ENCODE results near the gene P4HA1. TPM values are rescaled to one million over a fixed set of nuclear protein-coding genes. Genes with fewer than 3 reads are reported as not detected.
"Not testable (repeated sequence)": the region's sequence is repeated elsewhere in the genome, so short reads cannot be mapped to it uniquely, and the experiment has no call there.

The P4HA1 gene
- polyA plus RNA-seq, 4 donors: 2.7 to 32.5 (median 6.8) TPM

GRCh38 chr10:73003822-73004221, 92.8 kb downstream of the P4HA1 start:
- no peak for FAIRE-seq
- Histone ChIP-seq H3K4me3 (ENCODE audit: low read depth in 1 of 3, low read length in 3 of 3) (no peak overlapping the region), H3K27ac (ENCODE audit: low read depth in 1 of 3, low read length in 2 of 3) (no peak overlapping the region), H3K27me3 (ENCODE audit: control insufficient read depth in 3 of 3, insufficient read depth in 3 of 3, low read length in 3 of 3) (no peaks in the 10 kb centered on the region), H3K9me3 (ENCODE audit: control insufficient read depth in 2 of 2, insufficient read depth in 1 of 2, low read depth in 1 of 2, low read length in 1 of 2) (no peaks in the 10 kb centered on the region), H3K36me3 (ENCODE audit: control insufficient read depth in 3 of 3, insufficient read depth in 2 of 3, low read depth in 1 of 3, low read length in 3 of 3) (peaks cover 0 to 9% (median 5%) of the 10 kb centered on the region in 3 donors), H3K4me1 (ENCODE audit: control insufficient read depth in 3 of 3, insufficient read depth in 2 of 3, low read depth in 1 of 3, low read length in 2 of 3) (no peaks in the 10 kb centered on the region)
- no peak for DNase-seq

- FAIRE-seq (no peak), DNase-seq (no peak)
- Histone ChIP-seq H3K27ac (ENCODE audit: low read depth in 1 of 3, low read length in 2 of 3) (no peak overlapping the region), H3K4me1 (ENCODE audit: control insufficient read depth in 3 of 3, insufficient read depth in 2 of 3, low read depth in 1 of 3, low read length in 2 of 3) (no peaks in the 10 kb centered on the region), H3K27me3 (ENCODE audit: control insufficient read depth in 3 of 3, insufficient read depth in 3 of 3, low read length in 3 of 3) (no peaks in the 10 kb centered on the region), H3K36me3 (ENCODE audit: control insufficient read depth in 3 of 3, insufficient read depth in 2 of 3, low read depth in 1 of 3, low read length in 3 of 3) (peaks cover 0 to 5% (median 4%) of the 10 kb centered on the region in 3 donors), H3K4me3 (ENCODE audit: low read depth in 1 of 3, low read length in 3 of 3) (no peak overlapping the region), H3K9me3 (ENCODE audit: control insufficient read depth in 2 of 2, insufficient read depth in 1 of 2, low read depth in 1 of 2, low read length in 1 of 2) (peaks cover 0 to 5% of the 10 kb centered on the region in 2 donors)
- WGBS, 3 donors: 96 to 98% (median 97%) methylated on average over 3 of the region's 3 CpGs
These were observed 95.7 kb downstream of the P4HA1 start for GRCh38 chr10:73000973-73001372.

GRCh38 chr10:72997099-72997498, 99.6 kb downstream of the P4HA1 start:
- 93 to 95% (median 94%) methylated on average over 2 of the region's 2 CpGs for WGBS, 3 donors
- no peaks in the 10 kb centered on the region for H3K4me1 ChIP-seq (ENCODE audit: control insufficient read depth in 3 of 3, insufficient read depth in 2 of 3, low read depth in 1 of 3, low read length in 2 of 3)
- FAIRE-seq (no peak), DNase-seq (no peak)
- no peaks in the 10 kb centered on the region for H3K27me3 ChIP-seq (ENCODE audit: control insufficient read depth in 3 of 3, insufficient read depth in 3 of 3, low read length in 3 of 3)
- H3K4me3 ChIP-seq (ENCODE audit: low read depth in 1 of 3, low read length in 3 of 3): no peak overlapping the region
- no peak overlapping the region for H3K27ac ChIP-seq (ENCODE audit: low read depth in 1 of 3, low read length in 2 of 3)
- H3K9me3 ChIP-seq (ENCODE audit: control insufficient read depth in 2 of 2, insufficient read depth in 1 of 2, low read depth in 1 of 2, low read length in 1 of 2): peaks cover 0 to 5% of the 10 kb centered on the region in 2 donors
- H3K36me3 ChIP-seq (ENCODE audit: control insufficient read depth in 3 of 3, insufficient read depth in 2 of 3, low read depth in 1 of 3, low read length in 3 of 3): peaks cover 0 to 2% (median 0%) of the 10 kb centered on the region in 3 donors

GRCh38 chr10:72995459-72995858, 101.2 kb downstream of the P4HA1 start:
- not testable (repeated sequence) for H3K9me3 ChIP-seq (ENCODE audit: control insufficient read depth in 2 of 2, insufficient read depth in 1 of 2, low read depth in 1 of 2, low read length in 1 of 2); H3K27me3 ChIP-seq (ENCODE audit: control insufficient read depth in 3 of 3, insufficient read depth in 3 of 3, low read length in 3 of 3); DNase-seq; FAIRE-seq; H3K27ac ChIP-seq (ENCODE audit: low read depth in 1 of 3, low read length in 2 of 3); H3K36me3 ChIP-seq (ENCODE audit: control insufficient read depth in 3 of 3, insufficient read depth in 2 of 3, low read depth in 1 of 3, low read length in 3 of 3); H3K4me3 ChIP-seq (ENCODE audit: low read depth in 1 of 3, low read length in 3 of 3); H3K4me1 ChIP-seq (ENCODE audit: control insufficient read depth in 3 of 3, insufficient read depth in 2 of 3, low read depth in 1 of 3, low read length in 2 of 3)

- H3K9me3 ChIP-seq (ENCODE audit: control insufficient read depth in 2 of 2, insufficient read depth in 1 of 2, low read depth in 1 of 2, low read length in 1 of 2); H3K4me3 ChIP-seq (ENCODE audit: low read depth in 1 of 3, low read length in 3 of 3); DNase-seq; FAIRE-seq; H3K4me1 ChIP-seq (ENCODE audit: control insufficient read depth in 3 of 3, insufficient read depth in 2 of 3, low read depth in 1 of 3, low read length in 2 of 3); H3K27me3 ChIP-seq (ENCODE audit: control insufficient read depth in 3 of 3, insufficient read depth in 3 of 3, low read length in 3 of 3); H3K27ac ChIP-seq (ENCODE audit: low read depth in 1 of 3, low read length in 2 of 3); H3K36me3 ChIP-seq (ENCODE audit: control insufficient read depth in 3 of 3, insufficient read depth in 2 of 3, low read depth in 1 of 3, low read length in 3 of 3): not testable (repeated sequence)
- WGBS, 3 donors: 85 to 93% (median 87%) methylated on average over 7 of the region's 7 CpGs
These were observed 106.9 kb downstream of the P4HA1 start for GRCh38 chr10:72989771-72990170.

- H3K36me3 ChIP-seq (ENCODE audit: control insufficient read depth in 3 of 3, insufficient read depth in 2 of 3, low read depth in 1 of 3, low read length in 3 of 3); H3K4me1 ChIP-seq (ENCODE audit: control insufficient read depth in 3 of 3, insufficient read depth in 2 of 3, low read depth in 1 of 3, low read length in 2 of 3); FAIRE-seq; H3K27me3 ChIP-seq (ENCODE audit: control insufficient read depth in 3 of 3, insufficient read depth in 3 of 3, low read length in 3 of 3); H3K27ac ChIP-seq (ENCODE audit: low read depth in 1 of 3, low read length in 2 of 3); DNase-seq; H3K4me3 ChIP-seq (ENCODE audit: low read depth in 1 of 3, low read length in 3 of 3): not testable (repeated sequence)
- H3K9me3 ChIP-seq (ENCODE audit: control insufficient read depth in 2 of 2, insufficient read depth in 1 of 2, low read depth in 1 of 2, low read length in 1 of 2): peaks cover 0 to 21% of the 10 kb centered on the region in 2 donors
- WGBS, 3 donors: 92 to 95% (median 92%) methylated on average over 4 of the region's 4 CpGs
These were observed 112.0 kb downstream of the P4HA1 start for GRCh38 chr10:72984618-72985017.

GRCh38 chr10:72981882-72982529, 114.7 kb downstream of the P4HA1 start:
- no peaks in the 10 kb centered on the region for H3K36me3 ChIP-seq (ENCODE audit: control insufficient read depth in 3 of 3, insufficient read depth in 2 of 3, low read depth in 1 of 3, low read length in 3 of 3)
- DNase-seq: no peak
- peaks cover 0 to 25% of the 10 kb centered on the region in 2 donors for H3K9me3 ChIP-seq (ENCODE audit: control insufficient read depth in 2 of 2, insufficient read depth in 1 of 2, low read depth in 1 of 2, low read length in 1 of 2)
- no peaks in the 10 kb centered on the region for H3K4me1 ChIP-seq (ENCODE audit: control insufficient read depth in 3 of 3, insufficient read depth in 2 of 3, low read depth in 1 of 3, low read length in 2 of 3)
- WGBS, 3 donors: 88 to 94% (median 90%) methylated on average over 2 of the region's 2 CpGs
- H3K27ac ChIP-seq (ENCODE audit: low read depth in 1 of 3, low read length in 2 of 3): no peak overlapping the region
- peaks cover 0 to 2% (median 0%) of the 10 kb centered on the region in 3 donors for H3K27me3 ChIP-seq (ENCODE audit: control insufficient read depth in 3 of 3, insufficient read depth in 3 of 3, low read length in 3 of 3)
- FAIRE-seq: no peak
- H3K4me3 ChIP-seq (ENCODE audit: low read depth in 1 of 3, low read length in 3 of 3): no peak overlapping the region

GRCh38 chr10:72981028-72981881, 115.4 kb downstream of the P4HA1 start:
- H3K27me3 ChIP-seq (ENCODE audit: control insufficient read depth in 3 of 3, insufficient read depth in 3 of 3, low read length in 3 of 3): peaks cover 0 to 2% (median 0%) of the 10 kb centered on the region in 3 donors
- no peaks in the 10 kb centered on the region for H3K36me3 ChIP-seq (ENCODE audit: control insufficient read depth in 3 of 3, insufficient read depth in 2 of 3, low read depth in 1 of 3, low read length in 3 of 3)
- H3K27ac ChIP-seq (ENCODE audit: low read depth in 1 of 3, low read length in 2 of 3): no peak overlapping the region
- no peak for DNase-seq
- H3K4me3 ChIP-seq (ENCODE audit: low read depth in 1 of 3, low read length in 3 of 3): no peak overlapping the region
- H3K4me1 ChIP-seq (ENCODE audit: control insufficient read depth in 3 of 3, insufficient read depth in 2 of 3, low read depth in 1 of 3, low read length in 2 of 3): no peaks in the 10 kb centered on the region
- no peak for FAIRE-seq
- WGBS, 3 donors: 78 to 93% (median 90%) methylated on average over 4 of the region's 4 CpGs
- H3K9me3 ChIP-seq (ENCODE audit: control insufficient read depth in 2 of 2, insufficient read depth in 1 of 2, low read depth in 1 of 2, low read length in 1 of 2): peaks cover 0 to 30% of the 10 kb centered on the region in 2 donors
